Measurements from ENCODE around the gene MTOR. TPM values are rescaled to one million over a fixed set of nuclear protein-coding genes. Genes with fewer than 3 reads are reported as not detected.

Gene MTOR
- total RNA-seq, 1 donor from 2014 or later: 61.9 TPM

- H3K36me3 Mint-ChIP-seq (ENCODE audit: low read depth, unreplicated experiment): peaks cover 15% of the 10 kb centered on the region
- H3K9me3 Mint-ChIP-seq (ENCODE audit: unreplicated experiment): no peaks in the 10 kb centered on the region
- no peak for DNase-seq (ENCODE audit: low spot score)
- no peak for TF ChIP-seq CTCF (IDR thresholded peaks at IDR 0.05; ENCODE audit: unreplicated experiment)
- H3K27me3 Mint-ChIP-seq (ENCODE audit: unreplicated experiment): no peaks in the 10 kb centered on the region
- H3K27ac Mint-ChIP-seq (ENCODE audit: unreplicated experiment): peak overlapping the region; percentile 94
- peak overlapping the region; percentile 70 for H3K4me3 Mint-ChIP-seq (ENCODE audit: unreplicated experiment)
- peaks cover 33% of the 10 kb centered on the region for H3K4me1 Mint-ChIP-seq (ENCODE audit: unreplicated experiment)
These were observed 19.4 kb upstream of the MTOR start for GRCh38 chr1:11281518-11282331.

GRCh38 chr1:11280719-11281376, 18.5 kb upstream of the MTOR start:
- H3K4me1 Mint-ChIP-seq (ENCODE audit: unreplicated experiment): peaks cover 36% of the 10 kb centered on the region
- peak overlapping the region; percentile 4 for H3K4me3 Mint-ChIP-seq (ENCODE audit: unreplicated experiment)
- peaks cover 11% of the 10 kb centered on the region for H3K36me3 Mint-ChIP-seq (ENCODE audit: low read depth, unreplicated experiment)
- peaks cover 2% of the 10 kb centered on the region for H3K27me3 Mint-ChIP-seq (ENCODE audit: unreplicated experiment)
- DNase-seq (ENCODE audit: low spot score): peak; percentile 20
- H3K27ac Mint-ChIP-seq (ENCODE audit: unreplicated experiment): peak overlapping the region; percentile 94
- no peaks in the 10 kb centered on the region for H3K9me3 Mint-ChIP-seq (ENCODE audit: unreplicated experiment)
- TF ChIP-seq CTCF (IDR thresholded peaks at IDR 0.05; ENCODE audit: unreplicated experiment): no peak

GRCh38 chr1:11279630-11280029, 17.3 kb upstream of the MTOR start:
- DNase-seq (ENCODE audit: low spot score): no peak

GRCh38 chr1:11279152-11279551, 16.8 kb upstream of the MTOR start:
- H3K27me3 Mint-ChIP-seq (ENCODE audit: unreplicated experiment): peaks cover 3% of the 10 kb centered on the region
- H3K4me3 Mint-ChIP-seq (ENCODE audit: unreplicated experiment): no peak overlapping the region
- peaks cover 44% of the 10 kb centered on the region for H3K4me1 Mint-ChIP-seq (ENCODE audit: unreplicated experiment)
- no peaks in the 10 kb centered on the region for H3K9me3 Mint-ChIP-seq (ENCODE audit: unreplicated experiment)
- no peak overlapping the region for H3K27ac Mint-ChIP-seq (ENCODE audit: unreplicated experiment)
- DNase-seq (ENCODE audit: low spot score): no peak
- TF ChIP-seq CTCF (IDR thresholded peaks at IDR 0.05; ENCODE audit: unreplicated experiment): no peak
- peaks cover 13% of the 10 kb centered on the region for H3K36me3 Mint-ChIP-seq (ENCODE audit: low read depth, unreplicated experiment)

More at GRCh38 chr1:11279630-11280029, 17.3 kb upstream of the MTOR start:
- Mint-ChIP-seq H3K27me3 (ENCODE audit: unreplicated experiment) (peaks cover 3% of the 10 kb centered on the region), H3K4me3 (ENCODE audit: unreplicated experiment) (no peak overlapping the region), H3K36me3 (ENCODE audit: low read depth, unreplicated experiment) (peaks cover 13% of the 10 kb centered on the region), H3K9me3 (ENCODE audit: unreplicated experiment) (no peaks in the 10 kb centered on the region), H3K4me1 (ENCODE audit: unreplicated experiment) (peaks cover 43% of the 10 kb centered on the region), H3K27ac (ENCODE audit: unreplicated experiment) (no peak overlapping the region)
- TF ChIP-seq CTCF (IDR thresholded peaks at IDR 0.05; ENCODE audit: unreplicated experiment): no peak
